GM12875 (cell line): ENCODE measurements around the gene CD93.
A peak's percentile ranks its signal among the peaks of the same experiment; 100 is the strongest.

ENCODE experiments used
- H3K4me3 ChIP-seq: one replicate; pipeline ENCODE4 v1.5.1; 2011; ENCODE audit warnings: low read depth, low read length, control low read depth
- TF ChIP-seq, protein P1 (sequence below): IDR thresholded peaks from 2 replicates; pipeline ENCODE4 v1.5.1; 2011; ENCODE audit warnings: low read depth, mild to moderate bottlenecking, control low read depth, inconsistent platforms, low read length, moderate library complexity, borderline replicate concordance; ENCODE audit not compliant: insufficient read depth

The CD93 gene

DNA sequence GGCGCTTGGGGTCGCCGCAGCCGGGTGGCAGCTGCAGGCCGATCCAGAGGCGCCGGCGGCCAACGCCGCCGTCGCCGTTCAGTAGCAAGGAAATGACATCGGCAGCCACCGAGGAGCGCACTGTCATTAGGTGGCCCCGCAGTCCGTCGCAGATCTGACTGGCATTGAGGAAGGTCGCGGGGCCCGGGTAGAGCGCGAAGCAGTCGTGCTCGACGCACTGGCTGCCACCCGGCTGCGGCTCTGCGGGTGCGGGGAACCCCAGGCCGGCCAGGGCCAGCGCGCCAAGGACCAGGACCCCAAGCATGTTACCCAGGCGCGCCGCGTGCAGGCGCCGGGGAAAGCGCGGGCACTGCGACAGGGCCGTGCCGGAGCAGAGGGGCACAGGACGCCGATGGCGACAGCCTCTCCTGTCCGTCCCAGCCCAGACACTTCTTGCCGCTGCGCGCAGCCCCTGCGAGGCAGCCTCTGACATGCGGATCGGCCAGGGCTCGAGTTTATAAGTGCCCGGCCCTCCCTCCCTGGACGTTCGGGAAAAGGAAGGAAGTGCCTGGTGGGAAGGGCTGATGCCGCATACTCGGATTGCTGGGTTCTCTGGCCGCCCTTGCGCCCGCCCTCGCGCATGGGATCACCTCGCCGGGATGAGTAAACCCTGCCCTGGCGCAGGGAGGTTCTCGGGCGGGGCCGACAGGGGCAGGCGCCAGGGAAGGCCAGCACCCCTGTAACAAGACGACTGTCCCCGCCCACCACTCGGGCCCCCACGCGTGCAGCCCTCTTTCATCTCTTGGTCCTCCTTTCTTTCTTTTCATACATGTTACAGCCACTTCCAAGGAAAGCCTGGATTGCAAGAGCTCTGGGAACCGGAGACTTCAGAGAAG is 36.7 kb downstream of the CD93 start, which contains the start of gene THBD:
THBD (minus strand) TSS at position 472 of the 875 bp plus-strand sequence; CDS start at position 304, 168 bp downstream.
- TF ChIP-seq, protein P1, sequence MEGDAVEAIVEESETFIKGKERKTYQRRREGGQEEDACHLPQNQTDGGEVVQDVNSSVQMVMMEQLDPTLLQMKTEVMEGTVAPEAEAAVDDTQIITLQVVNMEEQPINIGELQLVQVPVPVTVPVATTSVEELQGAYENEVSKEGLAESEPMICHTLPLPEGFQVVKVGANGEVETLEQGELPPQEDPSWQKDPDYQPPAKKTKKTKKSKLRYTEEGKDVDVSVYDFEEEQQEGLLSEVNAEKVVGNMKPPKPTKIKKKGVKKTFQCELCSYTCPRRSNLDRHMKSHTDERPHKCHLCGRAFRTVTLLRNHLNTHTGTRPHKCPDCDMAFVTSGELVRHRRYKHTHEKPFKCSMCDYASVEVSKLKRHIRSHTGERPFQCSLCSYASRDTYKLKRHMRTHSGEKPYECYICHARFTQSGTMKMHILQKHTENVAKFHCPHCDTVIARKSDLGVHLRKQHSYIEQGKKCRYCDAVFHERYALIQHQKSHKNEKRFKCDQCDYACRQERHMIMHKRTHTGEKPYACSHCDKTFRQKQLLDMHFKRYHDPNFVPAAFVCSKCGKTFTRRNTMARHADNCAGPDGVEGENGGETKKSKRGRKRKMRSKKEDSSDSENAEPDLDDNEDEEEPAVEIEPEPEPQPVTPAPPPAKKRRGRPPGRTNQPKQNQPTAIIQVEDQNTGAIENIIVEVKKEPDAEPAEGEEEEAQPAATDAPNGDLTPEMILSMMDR = no peak
- H3K4me3 ChIP-seq = peak within 1 kb of the TSS; percentile 36

DNA sequence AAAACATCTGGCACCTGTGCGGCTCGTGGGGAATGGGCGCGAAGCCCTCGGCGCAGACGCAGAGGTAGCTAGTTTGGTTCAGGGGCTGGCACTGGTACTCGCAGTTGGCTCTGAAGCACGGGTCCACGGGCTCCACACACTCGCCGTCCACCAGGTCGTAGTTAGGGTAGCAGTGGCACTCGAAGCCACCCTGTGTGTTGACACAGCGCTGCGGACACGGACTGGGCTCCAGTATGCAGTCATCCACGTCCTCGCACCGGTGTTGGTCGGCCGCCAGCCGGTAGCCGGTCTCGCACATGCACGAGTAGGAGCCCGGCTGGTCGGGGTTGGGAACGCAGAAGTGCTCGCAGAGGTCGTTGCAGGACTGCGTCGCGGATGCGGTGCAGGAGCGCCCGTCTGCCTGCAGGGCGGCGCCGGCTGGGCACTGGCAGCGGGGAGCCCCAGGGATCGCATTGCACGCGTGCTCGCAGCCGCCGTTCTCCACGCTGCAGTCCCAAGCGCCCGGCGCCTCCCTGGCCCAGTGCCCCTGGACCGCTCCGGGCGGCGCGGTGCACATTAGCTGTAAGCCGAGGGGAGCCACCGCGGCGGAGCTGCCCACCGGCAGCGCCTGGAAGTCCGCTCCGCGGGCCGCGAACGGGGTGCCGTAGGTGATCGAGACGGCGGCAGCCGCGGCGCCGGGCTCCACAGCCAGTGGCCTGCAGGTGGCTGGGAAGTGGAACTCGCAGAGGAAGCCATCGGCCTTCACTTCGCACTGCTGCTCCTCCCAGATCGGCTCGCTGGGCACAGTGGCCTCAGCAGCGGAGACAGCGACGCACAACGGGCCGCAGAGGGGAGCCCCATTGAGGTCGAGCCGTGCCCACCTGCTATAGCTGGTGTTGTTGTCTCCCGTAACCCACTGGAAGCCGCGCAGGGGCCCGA is 37.6 kb downstream of the CD93 start:
- TF ChIP-seq, protein P1 = peak; percentile 62
- H3K4me3 ChIP-seq = peak overlapping the region; percentile 36

DNA sequence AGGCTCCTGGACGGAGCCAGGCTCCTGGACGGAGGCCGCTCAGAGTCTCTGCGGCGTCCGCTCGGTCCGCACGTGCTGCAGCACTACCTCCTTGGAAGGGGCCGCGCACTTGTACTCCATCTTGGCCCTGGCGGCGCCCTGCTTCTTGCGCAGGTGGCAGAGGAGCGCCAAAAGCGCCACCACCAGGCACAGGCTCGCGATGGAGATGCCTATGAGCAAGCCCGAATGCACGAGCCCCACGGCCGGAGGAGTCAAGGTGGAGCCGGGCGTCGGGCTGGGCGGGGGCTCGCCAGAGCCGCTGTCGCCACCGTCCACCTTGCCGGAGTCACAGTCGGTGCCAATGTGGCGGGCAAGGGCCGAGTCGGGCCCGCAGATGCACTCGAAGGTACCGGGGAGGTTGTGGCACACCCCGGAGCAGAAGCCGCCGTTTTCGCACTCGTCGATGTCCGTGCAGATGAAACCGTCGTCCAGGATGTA is 38.3 kb downstream of the CD93 start:
- no peak overlapping the region for H3K4me3 ChIP-seq
- TF ChIP-seq, protein P1 = no peak

DNA sequence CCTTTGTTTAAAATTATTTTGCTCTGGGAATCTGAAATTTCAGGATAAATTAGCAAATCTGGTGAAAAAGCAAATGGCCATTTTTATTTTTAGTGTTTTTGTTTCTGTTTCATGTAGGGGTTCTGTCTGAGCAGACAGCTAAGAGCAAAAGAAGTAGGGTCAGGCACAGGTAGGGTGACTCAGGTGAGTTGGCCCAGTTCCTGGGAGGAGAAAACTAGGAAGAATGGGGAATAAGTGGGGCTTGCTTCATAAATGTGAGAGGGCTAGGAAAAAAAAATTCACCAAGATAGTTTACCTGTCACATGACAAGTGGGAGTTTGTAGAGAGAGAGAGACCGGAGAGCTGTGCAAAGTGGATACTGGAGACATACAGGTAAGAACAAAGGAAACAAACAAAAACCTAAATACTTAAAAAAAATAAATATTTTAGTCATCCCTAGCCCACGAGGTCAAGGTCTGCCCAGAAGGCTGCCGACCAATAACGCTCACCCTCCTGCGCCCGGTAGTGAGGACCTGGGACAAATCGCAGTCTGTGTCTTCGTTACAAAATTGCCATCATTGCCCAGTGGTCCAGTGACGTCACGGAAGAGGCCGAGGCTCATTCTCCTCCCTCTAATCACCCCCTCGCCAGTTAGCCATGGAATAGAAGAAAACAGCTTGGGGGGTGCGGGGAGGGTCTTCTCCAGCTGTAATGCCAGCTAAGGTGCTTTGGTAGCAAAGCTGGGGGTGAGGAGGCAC is 39.0 kb downstream of the CD93 start:
- no peak overlapping the region for H3K4me3 ChIP-seq

DNA sequence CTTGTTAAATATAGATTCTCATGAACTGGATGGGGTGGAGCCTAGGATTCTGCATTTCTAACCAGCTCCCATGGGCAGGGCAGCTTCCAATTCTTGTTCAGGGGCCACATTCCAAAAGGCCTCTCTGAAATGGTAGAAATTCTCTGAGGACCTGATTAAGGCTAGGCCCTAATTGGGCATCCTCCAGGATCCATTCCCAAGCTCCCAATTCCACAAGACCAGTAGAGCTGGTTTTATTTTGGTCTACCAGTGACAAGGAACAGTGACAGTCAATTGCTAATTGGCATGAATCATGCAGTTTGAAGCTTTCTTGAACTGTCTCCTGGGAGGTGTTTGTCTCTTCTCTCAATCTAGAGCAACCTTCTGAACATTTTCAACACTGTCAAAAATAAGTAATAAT is 39.7 kb downstream of the CD93 start:
- TF ChIP-seq, protein P1 = no peak
- H3K4me3 ChIP-seq = no peak overlapping the region

More for the DNA sequence above, 39.0 kb downstream of the CD93 start:
- TF ChIP-seq, protein P1 = no peak

DNA sequence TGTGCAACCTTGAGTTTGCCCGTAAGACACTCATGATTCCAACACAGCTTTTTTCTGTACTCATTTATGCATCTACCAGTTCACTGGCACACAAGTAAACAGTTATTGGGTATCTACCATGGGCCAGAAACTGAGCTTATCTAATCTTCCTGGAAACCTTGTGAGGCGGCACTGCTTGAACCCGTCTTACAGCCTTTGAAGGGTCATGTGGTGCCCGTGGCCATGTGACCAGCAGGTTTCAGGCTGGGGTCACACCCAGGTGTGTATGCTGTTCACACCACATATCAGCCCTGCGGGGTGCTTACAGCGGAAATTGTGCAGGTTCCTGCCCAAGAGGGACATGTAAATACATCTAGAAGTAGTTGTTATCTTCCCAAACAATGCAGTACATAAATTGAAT is 42.7 kb downstream of the CD93 start:
- TF ChIP-seq, protein P1 = peak; percentile 52; the same call in 1 of the 2 replicates
- no peak overlapping the region for H3K4me3 ChIP-seq
